AG10803 (cell line): ENCODE measurements around the gene INHA.

ENCODE experiments used
- DNase-seq: peaks from one replicate; pipeline ENCODE4 v3.0.0; 2010; ENCODE audit warnings: low read depth
- H3K4me3 ChIP-seq: 2 replicates; pipeline ENCODE4 v1.5.1; 2011; ENCODE audit warnings: mild to moderate bottlenecking, low read length, control low read depth
- TF ChIP-seq, protein P1 (sequence below): conservative IDR thresholded peaks from 2 replicates; pipeline ENCODE4 v1.5.1; 2011; ENCODE audit warnings: mild to moderate bottlenecking, low read length, control low read depth, inconsistent platforms

Gene INHA

DNA sequence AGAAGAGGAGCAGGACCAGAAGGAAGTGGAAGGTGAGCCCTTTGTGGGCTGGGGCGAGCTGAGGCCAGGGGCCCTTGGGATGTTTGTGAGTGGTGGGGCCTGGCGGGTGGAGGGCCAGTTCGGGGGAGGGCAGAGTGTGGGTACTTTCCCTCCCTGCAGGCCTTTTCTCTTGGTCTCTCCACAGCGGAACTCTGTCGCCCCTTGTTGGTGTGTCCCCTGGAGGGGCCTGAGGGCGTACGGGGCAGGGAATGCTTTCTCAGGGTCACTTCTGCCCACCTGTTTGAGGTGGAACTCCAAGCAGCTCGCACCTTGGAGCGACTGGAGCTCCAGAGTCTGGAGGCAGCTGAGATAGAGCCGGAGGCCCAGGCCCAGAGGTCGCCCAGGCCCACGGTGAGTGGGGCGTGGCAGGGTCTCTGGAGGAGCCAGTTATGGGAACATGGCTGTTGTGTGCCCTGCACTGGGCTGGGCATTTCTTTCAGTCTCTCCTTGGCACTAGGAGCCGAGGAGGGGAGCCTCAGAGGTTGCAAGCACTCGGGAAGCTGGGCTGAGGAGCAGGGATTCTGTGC is 36.4 kb downstream of the INHA start:
- TF ChIP-seq, protein P1, sequence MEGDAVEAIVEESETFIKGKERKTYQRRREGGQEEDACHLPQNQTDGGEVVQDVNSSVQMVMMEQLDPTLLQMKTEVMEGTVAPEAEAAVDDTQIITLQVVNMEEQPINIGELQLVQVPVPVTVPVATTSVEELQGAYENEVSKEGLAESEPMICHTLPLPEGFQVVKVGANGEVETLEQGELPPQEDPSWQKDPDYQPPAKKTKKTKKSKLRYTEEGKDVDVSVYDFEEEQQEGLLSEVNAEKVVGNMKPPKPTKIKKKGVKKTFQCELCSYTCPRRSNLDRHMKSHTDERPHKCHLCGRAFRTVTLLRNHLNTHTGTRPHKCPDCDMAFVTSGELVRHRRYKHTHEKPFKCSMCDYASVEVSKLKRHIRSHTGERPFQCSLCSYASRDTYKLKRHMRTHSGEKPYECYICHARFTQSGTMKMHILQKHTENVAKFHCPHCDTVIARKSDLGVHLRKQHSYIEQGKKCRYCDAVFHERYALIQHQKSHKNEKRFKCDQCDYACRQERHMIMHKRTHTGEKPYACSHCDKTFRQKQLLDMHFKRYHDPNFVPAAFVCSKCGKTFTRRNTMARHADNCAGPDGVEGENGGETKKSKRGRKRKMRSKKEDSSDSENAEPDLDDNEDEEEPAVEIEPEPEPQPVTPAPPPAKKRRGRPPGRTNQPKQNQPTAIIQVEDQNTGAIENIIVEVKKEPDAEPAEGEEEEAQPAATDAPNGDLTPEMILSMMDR, result no peak

DNA sequence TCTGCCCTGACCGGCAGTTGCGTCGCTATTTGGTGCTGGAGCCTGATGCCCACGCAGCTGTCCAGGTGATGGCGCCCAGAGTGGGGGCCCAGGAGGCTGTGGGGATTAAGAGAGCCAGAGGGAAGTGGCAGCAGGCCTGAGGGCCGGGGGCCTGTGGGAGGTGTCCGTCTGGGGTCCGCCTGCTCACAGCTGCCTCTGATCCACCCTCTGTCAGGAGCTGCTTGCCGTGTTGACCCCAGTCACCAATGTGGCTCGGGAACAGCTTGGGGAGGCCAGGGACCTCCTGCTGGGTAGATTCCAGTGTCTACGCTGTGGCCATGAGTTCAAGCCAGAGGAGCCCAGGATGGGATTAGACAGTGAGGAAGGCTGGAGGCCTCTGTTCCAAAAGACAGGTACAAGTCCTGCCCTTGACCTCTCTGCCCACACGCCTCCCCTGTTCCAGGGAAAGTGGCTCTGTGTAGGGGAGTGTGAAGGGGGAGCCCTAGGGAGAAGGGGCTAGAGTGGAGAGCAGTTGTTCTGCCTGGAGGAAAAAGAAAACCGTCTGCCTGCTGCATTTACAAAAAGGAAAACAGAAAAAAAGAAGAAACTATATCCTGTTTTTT is 37.1 kb downstream of the INHA start:
- TF ChIP-seq, protein P1, result no peak
- DNase-seq, result no peak
- no peak overlapping the region for H3K4me3 ChIP-seq

More for the DNA sequence above, 36.4 kb downstream of the INHA start:
- DNase-seq, result no peak
- H3K4me3 ChIP-seq, result no peak overlapping the region

DNA sequence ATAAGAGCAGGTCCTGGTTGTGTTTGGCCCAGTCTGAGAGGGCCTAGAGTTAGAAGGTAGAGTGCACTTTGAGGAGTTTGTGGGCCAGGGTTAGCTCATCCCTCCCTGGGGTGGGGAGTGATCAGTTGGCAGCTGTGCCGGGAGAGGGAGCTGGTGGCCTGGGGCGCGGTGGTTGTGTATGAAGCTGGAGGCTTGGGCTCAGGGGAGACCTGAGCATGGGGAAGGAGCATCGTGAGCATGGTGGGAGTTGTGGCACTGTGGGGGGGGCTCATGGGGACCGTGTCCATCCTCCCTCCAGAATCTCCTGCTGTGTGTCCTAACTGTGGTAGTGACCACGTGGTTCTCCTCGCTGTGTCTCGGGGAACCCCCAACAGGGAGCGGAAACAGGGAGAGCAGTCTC is 39.2 kb downstream of the INHA start:
- no peak overlapping the region for H3K4me3 ChIP-seq
- TF ChIP-seq, protein P1, result no peak
- DNase-seq, result no peak

DNA sequence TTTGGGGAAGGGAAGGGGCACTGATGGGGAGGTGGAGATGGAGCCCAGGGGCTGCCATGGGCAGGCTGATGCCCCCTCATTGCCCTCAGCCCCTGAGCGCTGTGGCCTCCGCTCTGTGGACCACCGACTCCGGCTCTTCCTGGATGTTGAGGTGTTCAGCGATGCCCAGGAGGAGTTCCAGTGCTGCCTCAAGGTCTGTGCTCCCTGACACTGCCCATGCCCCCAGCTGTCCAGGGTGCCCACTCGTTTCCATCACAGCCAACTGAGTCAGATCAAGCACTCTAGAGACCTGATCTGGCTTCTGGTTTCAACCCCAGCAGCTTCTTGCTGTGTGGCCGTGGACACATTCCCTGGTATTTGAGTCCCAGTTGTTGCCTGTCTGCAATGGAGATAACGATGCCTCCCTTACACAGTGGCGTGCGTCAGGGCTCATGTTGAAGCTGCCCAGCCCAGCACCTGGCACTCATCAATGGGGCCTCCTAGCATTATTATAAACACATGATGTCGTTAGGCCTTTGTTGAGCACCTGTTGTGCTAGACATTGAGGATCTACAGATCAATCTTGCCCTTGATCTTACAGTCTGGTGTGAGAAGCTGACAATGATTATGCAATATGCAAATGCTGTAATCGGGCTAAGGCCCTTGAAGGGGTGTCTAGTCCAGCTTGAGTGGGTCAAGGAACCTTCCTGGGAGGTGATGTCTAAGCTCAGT is 39.9 kb downstream of the INHA start:
- no peak overlapping the region for H3K4me3 ChIP-seq
- TF ChIP-seq, protein P1, result no peak
- DNase-seq, result no peak

DNA sequence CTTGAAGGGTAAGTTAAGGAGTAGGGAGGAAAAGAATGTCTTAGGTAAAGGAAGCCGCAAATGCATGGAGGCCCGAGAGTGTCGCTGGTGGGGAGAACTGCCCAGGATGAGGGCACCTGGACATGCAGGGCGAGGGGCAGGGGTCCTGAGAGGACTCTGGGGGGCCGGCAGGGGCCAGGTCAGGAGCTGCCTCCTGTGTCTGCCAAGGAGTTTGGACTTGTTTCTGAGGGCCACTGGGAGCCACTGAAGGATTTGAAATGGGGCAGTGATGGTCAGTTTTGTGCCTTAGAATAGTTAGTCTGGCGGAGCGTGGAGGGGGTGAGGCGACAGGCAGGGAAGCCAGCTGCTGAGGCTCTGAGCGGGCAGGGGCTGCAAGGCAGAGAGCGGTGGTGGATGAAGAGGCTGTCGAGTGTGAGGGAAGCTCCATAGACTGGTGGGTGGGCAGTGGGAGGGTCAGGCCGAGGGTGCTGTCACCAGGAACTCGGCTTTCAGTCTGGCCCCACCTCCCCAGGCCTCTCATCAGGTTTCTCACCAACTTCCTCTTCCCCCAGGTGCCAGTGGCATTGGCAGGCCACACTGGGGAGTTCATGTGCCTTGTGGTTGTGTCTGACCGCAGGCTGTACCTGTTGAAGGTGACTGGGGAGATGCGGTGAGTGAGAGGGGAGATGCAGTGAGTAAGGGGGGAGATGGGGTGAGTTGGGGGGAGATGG is 40.6 kb downstream of the INHA start:
- DNase-seq, result no peak

DNA sequence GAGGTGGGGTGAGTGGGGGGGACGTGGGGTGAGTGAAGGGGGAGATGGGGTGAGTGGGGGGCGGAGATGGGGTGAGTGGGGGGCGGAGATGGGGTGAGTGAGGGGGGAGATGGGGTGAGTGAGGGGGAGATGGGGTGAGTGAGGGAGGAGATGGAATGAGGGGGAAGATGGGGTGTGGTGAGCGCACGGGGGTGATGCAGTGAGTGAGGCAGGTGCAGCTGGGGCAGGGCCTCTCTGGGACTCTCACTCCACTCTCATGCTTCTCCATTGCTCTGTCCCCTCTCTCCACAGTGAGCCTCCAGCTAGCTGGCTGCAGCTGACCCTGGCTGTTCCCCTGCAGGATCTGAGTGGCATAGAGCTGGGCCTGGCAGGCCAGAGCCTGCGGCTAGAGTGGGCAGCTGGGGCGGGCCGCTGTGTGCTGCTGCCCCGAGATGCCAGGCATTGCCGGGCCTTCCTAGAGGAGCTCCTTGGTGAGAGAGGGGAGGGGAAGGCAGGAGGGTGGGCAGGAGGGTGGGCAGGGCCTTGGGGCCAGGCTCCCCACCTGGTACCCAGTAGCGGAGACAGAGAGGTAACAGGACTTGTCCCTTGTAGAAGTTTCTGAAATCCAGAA is 41.5 kb downstream of the INHA start:
- no peak for DNase-seq
- TF ChIP-seq, protein P1, result no peak
- H3K4me3 ChIP-seq, result no peak overlapping the region

More for the DNA sequence above, 40.6 kb downstream of the INHA start:
- no peak overlapping the region for H3K4me3 ChIP-seq
- TF ChIP-seq, protein P1, result no peak
